Tibial artery (tissue), 4 donors: ENCODE data around the gene PTPN2.

ENCODE experiments used
- DNase-seq, 2 donors: peaks; one replicate each; pipeline ENCODE4 v3.0.0-alpha.2; 2019
- H3K27ac ChIP-seq, 2 donors: fragments of 200-600 bp; sonication (generic) in 1 of 2; 1 replicate in 1 of 2; 2 replicates in 1 of 2; pipeline ENCODE4 v1.5.1; 2018 to 2019; ENCODE audit warnings: mild to moderate bottlenecking in 1 of 2
- H3K27me3 ChIP-seq, 2 donors: fragments of 200-600 bp; sonication (generic) in 1 of 2; one replicate each; pipeline versions ENCODE4 v1.5.1 to v1.6.0; 2016 to 2019
- H3K36me3 ChIP-seq, 3 donors: fragments of 200-600 bp; sonication (generic) in 2 of 3; one replicate each; pipeline ENCODE4 v1.5.1; 2016 to 2019; ENCODE audit warnings: mild to moderate bottlenecking in 2 of 3
- H3K4me1 ChIP-seq, 4 donors: fragments of 200-600 bp; sonication (generic) in 2 of 4; 1 replicate in 3 of 4; 2 replicates in 1 of 4; pipeline ENCODE4 v1.5.1; 2016 to 2019
- H3K4me3 ChIP-seq, 2 donors: fragments of 200-600 bp; sonication (generic) in 1 of 2; 1 replicate in 1 of 2; 2 replicates in 1 of 2; pipeline ENCODE4 v1.5.1; 2018 to 2019; ENCODE audit warnings: mild to moderate bottlenecking in 2 of 2
- H3K9me3 ChIP-seq, 3 donors: fragments of 200-600 bp; sonication (generic) in 1 of 3; one replicate each; pipeline ENCODE4 v1.5.1; 2016 to 2019
- CTCF ChIP-seq, 2 experiments: fragments of 200-600 bp in 1 of 2; fragments of 450-650 bp in 1 of 2; IDR thresholded peaks; one replicate each; pipeline ENCODE4 v1.5.1; 2017 to 2019; ENCODE audit warnings: antibody characterized with exemption in 2 of 2, mild to moderate bottlenecking in 1 of 2, moderate library complexity in 1 of 2
- intact Hi-C: fragments of 100-400 bp; cut with DNase I; formaldehyde crosslinking; loops from one replicate; pipeline ENCODE4 v1.15.0; 2023; ENCODE audit warnings: low total_unique reads

Gene PTPN2

DNA sequence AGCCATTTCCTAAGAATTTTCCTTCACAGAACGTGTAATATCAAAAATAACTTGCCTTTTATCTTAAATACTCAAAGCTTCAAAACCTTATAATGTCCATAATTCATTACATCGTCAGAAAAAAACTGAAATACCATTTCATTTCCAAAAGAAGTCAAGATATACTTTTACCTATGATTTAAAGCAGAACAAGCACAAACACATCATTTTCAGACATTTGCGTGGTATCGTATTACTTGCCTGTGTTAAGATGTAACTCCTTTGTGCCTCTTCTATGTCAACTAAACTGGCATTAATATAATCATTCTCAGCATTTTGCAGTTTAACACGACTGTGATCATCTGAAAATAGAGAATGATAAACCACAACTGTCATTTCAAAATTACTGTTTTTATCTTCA lies 47.5 kb downstream of the PTPN2 start:
- no peaks in the 10 kb centered on the region for H3K27me3 ChIP-seq
- intact Hi-C loops = no loop called here
- peaks cover 0 to 20% (median 14%) of the 10 kb centered on the region in 4 donors for H3K4me1 ChIP-seq
- no peaks in the 10 kb centered on the region for H3K9me3 ChIP-seq
- no peak overlapping the region for H3K27ac ChIP-seq
- TF ChIP-seq CTCF (IDR thresholded peaks at IDR 0.05) = no peak
- H3K36me3 ChIP-seq = peaks cover 3 to 23% (median 5%) of the 10 kb centered on the region in 3 donors
- H3K4me3 ChIP-seq = no peak overlapping the region
- DNase-seq = no peak

DNA sequence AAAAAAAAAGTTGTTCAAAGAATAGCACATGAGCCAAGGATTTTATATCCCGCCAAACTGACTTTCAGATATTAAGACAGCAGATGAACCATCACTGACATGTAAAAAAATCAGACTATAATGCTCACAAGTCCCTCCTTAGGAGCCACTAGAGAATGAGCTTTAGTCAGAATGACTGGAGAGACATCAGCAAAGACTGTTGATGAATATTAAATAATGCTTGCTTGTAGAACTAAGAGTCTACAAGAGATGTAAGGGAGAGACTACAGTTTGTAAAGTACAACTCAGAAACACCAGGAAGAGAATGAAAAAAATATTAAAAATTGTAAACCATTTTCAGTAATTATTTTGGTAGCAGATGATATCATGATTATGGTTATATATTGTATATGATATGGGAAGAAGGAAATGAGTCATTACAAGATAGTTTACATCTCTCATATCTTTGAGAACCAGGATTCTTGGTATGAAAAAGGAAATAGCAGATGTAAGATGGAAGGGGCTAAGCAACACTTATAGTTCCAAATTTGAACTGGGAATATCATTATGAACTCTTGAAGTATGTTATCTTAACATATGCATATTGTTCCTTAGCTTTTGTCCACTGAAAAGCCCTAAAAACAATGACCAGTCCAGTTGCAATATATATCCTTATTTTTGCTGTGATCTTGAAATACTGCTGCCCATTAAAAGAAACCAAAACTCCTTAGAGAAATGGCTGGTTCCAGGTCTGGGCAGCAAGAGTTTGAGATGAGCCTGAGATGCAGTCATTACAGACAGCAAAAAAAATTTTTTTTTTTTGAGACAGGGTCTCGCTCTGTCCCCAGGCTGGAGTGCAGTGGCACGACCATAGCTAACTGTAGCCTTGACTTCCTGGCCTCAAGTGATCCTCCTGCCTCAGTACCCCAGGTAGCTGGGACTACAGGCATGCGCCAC lies 55.7 kb downstream of the PTPN2 start:
- H3K36me3 ChIP-seq = peaks cover 52 to 73% (median 64%) of the 10 kb centered on the region in 3 donors

DNA sequence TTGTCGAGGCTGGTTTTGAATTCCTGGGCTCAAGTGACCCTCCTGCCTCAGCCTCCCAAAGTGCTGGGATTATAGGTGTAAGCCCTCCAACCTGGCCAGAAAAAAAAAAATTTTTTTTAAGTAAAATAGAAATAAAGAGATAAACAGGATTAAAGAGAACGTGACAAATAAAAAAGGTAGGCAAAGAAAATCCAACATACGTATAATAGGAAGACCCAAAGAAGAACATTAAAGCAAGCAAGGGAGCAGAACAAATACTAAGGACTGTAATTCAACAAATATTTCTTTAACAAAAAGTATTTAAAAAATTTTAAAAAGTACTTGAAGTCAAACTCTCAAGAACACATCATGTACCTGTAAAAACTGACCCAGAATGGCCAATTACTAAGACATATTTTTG lies 56.4 kb downstream of the PTPN2 start:
- no peaks in the 10 kb centered on the region for H3K27me3 ChIP-seq
- H3K36me3 ChIP-seq = peaks cover 52 to 71% (median 64%) of the 10 kb centered on the region in 3 donors
- no peaks in the 10 kb centered on the region for H3K4me1 ChIP-seq
- H3K9me3 ChIP-seq = peaks cover 0 to 11% (median 8%) of the 10 kb centered on the region in 3 donors
- no peak overlapping the region for H3K4me3 ChIP-seq
- no peak for DNase-seq
- H3K27ac ChIP-seq = no peak overlapping the region
- TF ChIP-seq CTCF (IDR thresholded peaks at IDR 0.05) = no peak
- intact Hi-C loops = no loop called here

More for the DNA sequence above, 55.7 kb downstream of the PTPN2 start:
- Histone ChIP-seq H3K27me3 (no peaks in the 10 kb centered on the region), H3K4me3 (no peak overlapping the region), H3K27ac (no peak overlapping the region), H3K4me1 (no peaks in the 10 kb centered on the region), H3K9me3 (peaks cover 0 to 11% (median 8%) of the 10 kb centered on the region in 3 donors)
- no peak for TF ChIP-seq CTCF (IDR thresholded peaks at IDR 0.05)
- DNase-seq = no peak
- intact Hi-C loops = no loop called here

GRCh38 chr18:12825230-12825629 lies 58.8 kb downstream of the PTPN2 start:
- peaks cover 0 to 11% (median 8%) of the 10 kb centered on the region in 3 donors for H3K9me3 ChIP-seq
- no peak overlapping the region for H3K27ac ChIP-seq
- H3K4me3 ChIP-seq = no peak overlapping the region
- intact Hi-C loops = no loop called here
- peaks cover 52 to 55% (median 55%) of the 10 kb centered on the region in 3 donors for H3K36me3 ChIP-seq
- H3K4me1 ChIP-seq = no peaks in the 10 kb centered on the region
- DNase-seq = no peak
- TF ChIP-seq CTCF (IDR thresholded peaks at IDR 0.05) = no peak
- no peaks in the 10 kb centered on the region for H3K27me3 ChIP-seq

GRCh38 chr18:12823892-12824291 lies 60.1 kb downstream of the PTPN2 start:
- no peaks in the 10 kb centered on the region for H3K27me3 ChIP-seq
- intact Hi-C loops = no loop called here

More at GRCh38 chr18:12823892-12824291, 60.1 kb downstream of the PTPN2 start:
- no peak overlapping the region for H3K4me3 ChIP-seq
- no peak overlapping the region for H3K27ac ChIP-seq
- no peaks in the 10 kb centered on the region for H3K4me1 ChIP-seq
- TF ChIP-seq CTCF (IDR thresholded peaks at IDR 0.05) = no peak
- DNase-seq = no peak
- peaks cover 0 to 11% (median 8%) of the 10 kb centered on the region in 3 donors for H3K9me3 ChIP-seq
- H3K36me3 ChIP-seq = peaks cover 44 to 47% (median 45%) of the 10 kb centered on the region in 3 donors
